Measurements from ENCODE around the gene TTC32.

DNA sequence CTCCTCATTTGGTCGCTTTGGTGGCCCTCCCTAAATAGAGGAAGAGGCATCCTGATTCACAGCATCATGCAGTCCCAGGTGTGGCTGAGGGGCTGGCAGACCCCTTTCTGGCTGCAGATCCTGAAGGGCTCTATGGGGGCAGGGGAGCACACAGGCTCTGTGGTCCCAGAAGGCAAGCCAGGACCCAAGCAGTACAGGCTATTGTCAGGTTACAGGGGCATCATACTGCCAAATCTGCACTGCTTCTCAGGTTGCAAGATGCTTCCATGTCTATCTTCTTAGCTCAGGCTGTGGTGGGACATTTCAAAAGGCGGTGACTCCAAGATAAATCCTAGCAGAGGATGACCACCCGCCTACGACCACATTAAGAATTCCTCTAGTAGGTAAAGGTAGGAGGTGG lies 54.3 kb downstream of the TTC32 start:
- TF ChIP-seq, protein P1, sequence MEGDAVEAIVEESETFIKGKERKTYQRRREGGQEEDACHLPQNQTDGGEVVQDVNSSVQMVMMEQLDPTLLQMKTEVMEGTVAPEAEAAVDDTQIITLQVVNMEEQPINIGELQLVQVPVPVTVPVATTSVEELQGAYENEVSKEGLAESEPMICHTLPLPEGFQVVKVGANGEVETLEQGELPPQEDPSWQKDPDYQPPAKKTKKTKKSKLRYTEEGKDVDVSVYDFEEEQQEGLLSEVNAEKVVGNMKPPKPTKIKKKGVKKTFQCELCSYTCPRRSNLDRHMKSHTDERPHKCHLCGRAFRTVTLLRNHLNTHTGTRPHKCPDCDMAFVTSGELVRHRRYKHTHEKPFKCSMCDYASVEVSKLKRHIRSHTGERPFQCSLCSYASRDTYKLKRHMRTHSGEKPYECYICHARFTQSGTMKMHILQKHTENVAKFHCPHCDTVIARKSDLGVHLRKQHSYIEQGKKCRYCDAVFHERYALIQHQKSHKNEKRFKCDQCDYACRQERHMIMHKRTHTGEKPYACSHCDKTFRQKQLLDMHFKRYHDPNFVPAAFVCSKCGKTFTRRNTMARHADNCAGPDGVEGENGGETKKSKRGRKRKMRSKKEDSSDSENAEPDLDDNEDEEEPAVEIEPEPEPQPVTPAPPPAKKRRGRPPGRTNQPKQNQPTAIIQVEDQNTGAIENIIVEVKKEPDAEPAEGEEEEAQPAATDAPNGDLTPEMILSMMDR (IDR thresholded peaks at IDR 0.05): no peak
- no peak for TF ChIP-seq POLR2A (IDR thresholded peaks at IDR 0.05)
